Measurements from ENCODE around the gene ITIH4. TPM values are rescaled to one million over a fixed set of nuclear protein-coding genes. Genes with fewer than 3 reads are reported as not detected.

The ITIH4 gene
- total RNA-seq, 1 experiment from 2014 or later: 1.5 TPM

DNA sequence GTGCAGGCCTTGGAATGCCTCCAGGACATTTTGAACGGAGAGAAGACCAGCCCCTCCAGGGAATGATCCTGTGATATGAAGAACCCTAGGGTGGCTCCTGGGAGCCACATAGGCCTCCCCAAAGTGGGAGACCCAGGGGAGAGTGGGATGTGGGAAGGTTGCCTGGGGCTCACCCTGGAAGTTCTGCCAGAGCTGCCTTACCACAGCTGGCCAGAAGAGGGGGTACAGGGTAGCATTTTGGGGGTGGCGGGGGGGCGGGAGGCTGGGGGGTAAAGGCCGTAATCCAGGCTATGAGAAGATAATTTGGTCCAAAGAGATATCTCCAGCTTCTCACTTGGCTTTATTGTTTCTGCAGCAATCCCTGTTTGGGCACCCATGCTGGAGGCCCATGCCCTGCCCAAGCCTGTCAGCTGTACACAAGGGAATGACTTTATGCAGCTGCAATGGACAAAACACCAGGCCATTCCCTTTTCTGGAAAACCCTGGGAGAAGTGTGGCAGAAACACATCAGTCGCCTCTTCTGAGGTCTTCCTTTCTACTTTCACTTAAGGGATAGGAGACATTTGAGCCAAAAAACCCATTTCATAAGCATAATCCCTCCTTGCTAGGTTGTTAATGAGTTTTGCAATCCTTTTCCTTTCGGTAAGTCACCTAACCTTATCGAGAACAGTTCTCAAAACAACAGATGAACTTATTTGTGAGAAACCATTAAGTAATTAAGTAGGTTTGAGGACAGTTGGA is 15.4 kb upstream of the ITIH4 start:
- intact Hi-C loops (cut with micrococcal nuclease; ENCODE audit: unreplicated experiment): no loop called here
- peak; percentile 35 for TF ChIP-seq CTCF (IDR thresholded peaks at IDR 0.05)
- TF ChIP-seq POLR2AphosphoS5 (IDR thresholded peaks at IDR 0.05; ENCODE audit: low read depth, low read length): no peak
- in situ Hi-C loops (cut with HindIII; ENCODE audit: low pct_unique_long_range_greater_than_20kb, low sequenced_read_pairs): no loop called here
- Histone ChIP-seq H3K4me1 (ENCODE audit: control insufficient read depth, insufficient read depth, low read length) (no peaks in the 10 kb centered on the region), H3K27ac (ENCODE audit: low read length) (no peak overlapping the region), H3K4me3 (ENCODE audit: low read depth in 2 of 2, low read length in 2 of 2) (no peak overlapping the region), H3K36me3 (ENCODE audit: control insufficient read depth, insufficient read depth, low read length) (no peaks in the 10 kb centered on the region), H3K27me3 (ENCODE audit: control insufficient read depth, insufficient read depth, low read length) (no peaks in the 10 kb centered on the region), H3K9me3 (ENCODE audit: control insufficient read depth, insufficient read depth, low read depth, low read length) (no peaks in the 10 kb centered on the region)
- ChIA-PET POLR2A (no interaction called here), CTCF (interaction anchor here (0.5 to 0.8 kb wide), 2 partner anchors 124 to 553 kb away, joined by 3 to 4 read pairs; no protein-coding TSS in a partner anchor)
- DNase-seq (ENCODE audit: low read depth, low spot score) (no peak), ATAC-seq (no peak)
- no TSS peak for BruUV-seq (replicated peaks)

DNA sequence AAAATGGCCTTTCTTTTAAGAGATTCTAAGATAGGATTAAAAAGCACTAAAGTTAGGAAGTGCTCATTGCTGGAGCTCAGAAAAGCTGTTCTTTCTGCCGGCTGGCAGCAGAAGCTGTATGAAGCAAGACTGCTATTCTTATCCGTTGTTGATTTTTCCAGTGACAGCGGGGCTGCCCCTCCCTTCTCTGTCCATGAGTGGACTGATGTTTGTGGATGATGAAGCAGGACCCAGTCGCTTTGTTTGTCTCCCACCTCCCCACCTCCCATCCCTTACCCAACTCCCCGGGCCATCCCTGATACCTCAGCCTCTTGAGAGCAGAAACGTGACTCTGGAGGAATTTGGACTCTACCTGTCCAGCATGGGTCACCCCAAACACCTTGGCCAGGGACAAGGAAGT is 14.7 kb upstream of the ITIH4 start:
- in situ Hi-C loops (cut with HindIII; ENCODE audit: low pct_unique_long_range_greater_than_20kb, low sequenced_read_pairs): no loop called here

More for the DNA sequence above, 14.7 kb upstream of the ITIH4 start:
- ATAC-seq: no peak
- no peak overlapping the region for H3K4me3 ChIP-seq (ENCODE audit: low read depth in 2 of 2, low read length in 2 of 2)
- H3K36me3 ChIP-seq (ENCODE audit: control insufficient read depth, insufficient read depth, low read length): no peaks in the 10 kb centered on the region
- CTCF ChIA-PET: interaction anchor here (0.5 to 0.6 kb wide), 2 partner anchors 125 to 234 kb away, joined by 4 read pairs; no protein-coding TSS in a partner anchor
- H3K4me1 ChIP-seq (ENCODE audit: control insufficient read depth, insufficient read depth, low read length): no peaks in the 10 kb centered on the region
- POLR2A ChIA-PET: no interaction called here
- no peak for TF ChIP-seq POLR2AphosphoS5 (IDR thresholded peaks at IDR 0.05; ENCODE audit: low read depth, low read length)
- no peak for TF ChIP-seq CTCF (IDR thresholded peaks at IDR 0.05)
- TF ChIP-seq TCF7L2 (IDR thresholded peaks at IDR 0.05; ENCODE audit: low read depth, low read length): no peak
- TF ChIP-seq SIN3A (IDR thresholded peaks at IDR 0.05; ENCODE audit: borderline replicate concordance, insufficient read depth, low read depth, low read length): no peak
- TF ChIP-seq, protein P1, sequence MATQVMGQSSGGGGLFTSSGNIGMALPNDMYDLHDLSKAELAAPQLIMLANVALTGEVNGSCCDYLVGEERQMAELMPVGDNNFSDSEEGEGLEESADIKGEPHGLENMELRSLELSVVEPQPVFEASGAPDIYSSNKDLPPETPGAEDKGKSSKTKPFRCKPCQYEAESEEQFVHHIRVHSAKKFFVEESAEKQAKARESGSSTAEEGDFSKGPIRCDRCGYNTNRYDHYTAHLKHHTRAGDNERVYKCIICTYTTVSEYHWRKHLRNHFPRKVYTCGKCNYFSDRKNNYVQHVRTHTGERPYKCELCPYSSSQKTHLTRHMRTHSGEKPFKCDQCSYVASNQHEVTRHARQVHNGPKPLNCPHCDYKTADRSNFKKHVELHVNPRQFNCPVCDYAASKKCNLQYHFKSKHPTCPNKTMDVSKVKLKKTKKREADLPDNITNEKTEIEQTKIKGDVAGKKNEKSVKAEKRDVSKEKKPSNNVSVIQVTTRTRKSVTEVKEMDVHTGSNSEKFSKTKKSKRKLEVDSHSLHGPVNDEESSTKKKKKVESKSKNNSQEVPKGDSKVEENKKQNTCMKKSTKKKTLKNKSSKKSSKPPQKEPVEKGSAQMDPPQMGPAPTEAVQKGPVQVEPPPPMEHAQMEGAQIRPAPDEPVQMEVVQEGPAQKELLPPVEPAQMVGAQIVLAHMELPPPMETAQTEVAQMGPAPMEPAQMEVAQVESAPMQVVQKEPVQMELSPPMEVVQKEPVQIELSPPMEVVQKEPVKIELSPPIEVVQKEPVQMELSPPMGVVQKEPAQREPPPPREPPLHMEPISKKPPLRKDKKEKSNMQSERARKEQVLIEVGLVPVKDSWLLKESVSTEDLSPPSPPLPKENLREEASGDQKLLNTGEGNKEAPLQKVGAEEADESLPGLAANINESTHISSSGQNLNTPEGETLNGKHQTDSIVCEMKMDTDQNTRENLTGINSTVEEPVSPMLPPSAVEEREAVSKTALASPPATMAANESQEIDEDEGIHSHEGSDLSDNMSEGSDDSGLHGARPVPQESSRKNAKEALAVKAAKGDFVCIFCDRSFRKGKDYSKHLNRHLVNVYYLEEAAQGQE (IDR thresholded peaks at IDR 0.05; ENCODE audit: insufficient read depth in 1 of 2, low read depth in 2 of 2, low read length in 1 of 2): no peak
- no TSS peak for BruUV-seq (replicated peaks)
- DNase-seq (ENCODE audit: low read depth, low spot score): no peak
- H3K27me3 ChIP-seq (ENCODE audit: control insufficient read depth, insufficient read depth, low read length): no peaks in the 10 kb centered on the region
- intact Hi-C loops (cut with micrococcal nuclease; ENCODE audit: unreplicated experiment): no loop called here
- no peak overlapping the region for H3K27ac ChIP-seq (ENCODE audit: low read length)
- H3K9me3 ChIP-seq (ENCODE audit: control insufficient read depth, insufficient read depth, low read depth, low read length): no peaks in the 10 kb centered on the region
